HepG2 (cell line): ENCODE data around the gene YAP1. TPM values are rescaled to one million over a fixed set of nuclear protein-coding genes. Genes with fewer than 3 reads are reported as not detected.

Experiments
- ARID4A ChIP-seq: sonication (generic); formaldehyde crosslinking; IDR thresholded peaks from 2 replicates; pipeline ENCODE4 v1.5.0; 2020; ENCODE audit warnings: mild to moderate bottlenecking, missing genetic modification reagents, borderline replicate concordance
- HOXA5 ChIP-seq: sonication (generic); formaldehyde crosslinking; IDR thresholded peaks from 2 replicates; pipeline ENCODE4 v1.4.0; 2020; ENCODE audit warnings: missing genetic modification reagents
- IKZF5 ChIP-seq: IDR thresholded peaks from 2 replicates; pipeline ENCODE4 v1.6.1; 2018; ENCODE audit warnings: missing genetic modification reagents, mild to moderate bottlenecking, missing compliant biosample characterization
- NCOA2 ChIP-seq: sonication (generic); formaldehyde crosslinking; IDR thresholded peaks from 2 replicates; pipeline ENCODE4 v1.8.0; 2022; ENCODE audit warnings: inconsistent platforms
- NR3C1 ChIP-seq: sonication (generic); formaldehyde crosslinking; IDR thresholded peaks from 2 replicates; pipeline ENCODE4 v1.4.0; 2020; ENCODE audit warnings: missing genetic modification reagents
- PLRG1 ChIP-seq: fragments of 450-650 bp; conservative IDR thresholded peaks from 2 replicates; pipeline ENCODE4 v1.6.1; 2016
- PLSCR1 ChIP-seq: sonication (generic); formaldehyde crosslinking; IDR thresholded peaks from 2 replicates; pipeline ENCODE4 v1.5.0; 2020; ENCODE audit warnings: missing genetic modification reagents, mild to moderate bottlenecking, borderline replicate concordance
- REST ChIP-seq, 2 experiments: IDR thresholded peaks; 2 replicates each; pipeline ENCODE4 v1.6.1; 2011 to 2012; ENCODE audit warnings: low read length in 2 of 2, borderline replicate concordance in 1 of 2, low read depth in 1 of 2, mild to moderate bottlenecking in 1 of 2, moderate library complexity in 1 of 2
- RXRB ChIP-seq: IDR thresholded peaks from 2 replicates; pipeline ENCODE4 v1.6.1; 2016; ENCODE audit warnings: borderline replicate concordance, missing genetic modification reagents, missing compliant biosample characterization
- YY1 ChIP-seq: IDR thresholded peaks from 2 replicates; pipeline ENCODE4 v1.6.1; 2011; ENCODE audit warnings: low read length, low read depth, moderate library complexity, mild to moderate bottlenecking; ENCODE audit not compliant: insufficient read depth, insufficient replicate concordance
- ZBED4 ChIP-seq: sonication (generic); formaldehyde crosslinking; IDR thresholded peaks from 2 replicates; pipeline ENCODE4 v1.4.0; 2020; ENCODE audit warnings: missing genetic modification reagents, borderline replicate concordance
- ZNF414 ChIP-seq: sonication (generic); formaldehyde crosslinking; IDR thresholded peaks from 2 replicates; pipeline ENCODE4 v1.5.0; 2020; ENCODE audit warnings: missing genetic modification reagents
- ZSCAN9 ChIP-seq: IDR thresholded peaks from 2 replicates; pipeline ENCODE4 v1.6.1; 2016; ENCODE audit warnings: borderline replicate concordance
- polyA plus RNA-seq, 8 experiments: library from polyadenylated mRNA; depleted of rRNA in 3 of 8; stranded (reverse) in 7 of 8; unstranded in 1 of 8; fragments of >200 nt; fragmentation: Illumina TruSeq in 4 of 8; extraction: Trizol in 4 of 8; gene quantifications; 2 replicates each; pipeline versions ENCODE4 v1.2.1 to v1.2.3, GENCODE V29; 2011 to 2016; ENCODE audit warnings: low read depth in 4 of 8, missing spikeins in 1 of 8, mixed read lengths in 1 of 8; ENCODE audit not compliant: insufficient read depth in 1 of 8
- total RNA-seq, 5 experiments: library from RNA; depleted of rRNA; stranded (reverse); fragments of >200 nt; fragmentation: Illumina TruSeq; extraction: Trizol; gene quantifications; 2 replicates each; pipeline ENCODE4 v1.2.3, GENCODE V29; 2016; ENCODE audit warnings: low read depth in 1 of 5

The YAP1 gene
- total and polyA plus RNA-seq, 2 of the 13 experiments (the other 11 are each of a cell fraction or from before 2014, with no cell fraction given): 59.5 to 91.0 TPM

- TF ChIP-seq IKZF5 (peak; percentile 67; the same call in 1 of the 2 replicates), NR3C1 (CRISPR knock-in tag) (no peak), ZNF414 (CRISPR knock-in tag) (0 out of 2 replicates have a peak, but pooled peaks have one; percentile 34), ZSCAN9 (CRISPR knock-in tag) (no peak), RXRB (CRISPR knock-in tag) (peak; percentile 100), PLSCR1 (CRISPR knock-in tag) (no peak), HOXA5 (CRISPR knock-in tag) (peak; percentile 43; the same call in 1 of the 2 replicates), NCOA2 (CRISPR knock-in tag) (peak; percentile 90), PLRG1 (no peak), ZBED4 (CRISPR knock-in tag) (no peak; the same call in 1 of the 2 replicates), ARID4A (CRISPR knock-in tag) (peak; percentile 16; the same call in 1 of the 2 replicates), YY1 (no peak), REST (IDR thresholded peaks at IDR 0.05; ENCODE audit: borderline replicate concordance in 1 of 2, low read depth in 1 of 2, low read length in 2 of 2) (peak in 1 of 2 experiments; percentile 29; a peak in 1 of 4 replicates)
These were observed 169.5 kb downstream of the YAP1 start (continued) for GRCh38 chr11:102279641-102280170.
